HG02610 (cell line): ENCODE results near the gene ANKRD6.
A peak's percentile ranks its signal among the peaks of the same experiment; 100 is the strongest.
"Not testable (repeated sequence)": the region's sequence is repeated elsewhere in the genome, so short reads cannot be mapped to it uniquely, and the experiment has no call there.

Experiments used
- ATAC-seq: cut with Tn5 transposase; IDR thresholded peaks from one replicate; pipeline ENCODE4 v1.9.1; 2021; ENCODE audit warnings: mild to moderate bottlenecking, moderate library complexity; ENCODE audit not compliant: unreplicated experiment

Gene ANKRD6

DNA sequence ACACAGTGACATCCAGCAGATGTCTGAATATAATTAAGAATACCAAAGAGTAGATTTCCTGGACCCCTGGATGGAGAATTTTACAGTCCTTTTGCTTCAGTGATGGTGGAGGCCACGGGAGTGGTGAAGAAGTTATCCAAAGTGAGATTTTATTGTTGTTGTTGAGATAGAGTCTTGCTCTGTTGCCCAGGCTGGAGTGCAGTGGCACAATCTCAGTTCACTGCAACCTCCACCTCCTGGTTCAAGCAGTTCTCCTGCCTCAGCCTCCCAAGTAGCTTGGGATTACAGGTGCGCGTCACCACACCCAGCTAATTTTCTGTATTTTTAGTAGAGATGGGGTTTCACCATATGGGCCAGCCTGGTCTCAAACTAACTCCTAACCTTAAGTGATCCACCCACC lies 208.6 kb downstream of the ANKRD6 start:
- not testable (repeated sequence) for ATAC-seq

DNA sequence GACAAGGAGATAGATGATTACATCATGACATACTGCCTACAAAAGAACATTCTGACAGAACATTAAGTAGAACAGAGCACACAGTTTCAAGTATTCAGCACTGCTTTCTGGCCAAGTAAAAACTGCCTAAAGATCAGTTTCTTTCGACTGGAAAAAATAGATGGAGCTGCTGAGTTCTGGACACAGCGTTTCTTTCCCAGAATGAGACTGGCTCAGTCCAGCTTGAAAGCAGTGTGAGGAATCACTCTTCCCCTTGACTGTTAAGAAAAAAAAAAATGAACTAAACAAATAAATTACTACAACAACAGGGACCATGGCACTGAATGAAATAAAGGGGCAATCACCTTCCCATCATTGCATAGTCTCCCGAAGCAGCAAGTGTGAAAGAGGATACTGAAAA lies 210.0 kb downstream of the ANKRD6 start:
- no peak for ATAC-seq

DNA sequence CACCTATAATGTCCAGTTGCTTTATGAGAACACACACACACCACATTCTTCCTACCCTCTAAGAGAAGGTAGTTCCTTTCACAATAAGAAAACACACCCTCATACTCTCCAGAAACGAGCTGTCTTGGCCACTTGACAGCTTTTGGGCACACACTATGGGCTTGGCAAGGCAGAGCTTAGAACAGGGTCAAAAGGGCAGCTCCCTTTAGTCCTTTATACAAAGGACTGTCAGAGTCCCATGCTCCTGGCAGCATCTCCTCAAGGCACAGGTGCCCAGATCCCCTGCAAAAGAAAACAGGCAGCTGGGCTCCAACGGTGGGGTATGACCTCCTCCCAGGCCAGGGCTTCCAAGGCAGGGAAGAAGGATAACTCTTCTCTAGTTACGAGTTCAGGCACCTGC lies 210.5 kb downstream of the ANKRD6 start:
- ATAC-seq = no peak

DNA sequence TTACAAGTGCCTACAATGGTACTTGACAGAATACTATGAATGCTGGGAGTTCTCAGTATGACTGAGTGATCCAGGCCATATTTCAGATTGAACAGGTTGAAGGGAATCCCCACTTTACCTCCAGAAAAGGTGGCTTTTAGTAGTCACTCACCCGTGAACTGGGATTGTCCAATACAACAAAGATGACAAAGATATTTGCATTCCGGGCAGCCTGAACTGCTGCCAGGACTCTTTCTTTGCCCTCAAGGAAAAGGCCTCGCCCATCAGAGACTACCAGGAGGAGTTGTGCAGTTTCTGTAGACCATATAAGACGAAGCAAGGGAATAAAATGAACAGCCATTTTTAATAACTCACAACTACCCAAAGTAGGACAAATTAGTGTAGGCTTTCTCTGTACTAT lies 211.9 kb downstream of the ANKRD6 start:
- ATAC-seq = peak; percentile 45

DNA sequence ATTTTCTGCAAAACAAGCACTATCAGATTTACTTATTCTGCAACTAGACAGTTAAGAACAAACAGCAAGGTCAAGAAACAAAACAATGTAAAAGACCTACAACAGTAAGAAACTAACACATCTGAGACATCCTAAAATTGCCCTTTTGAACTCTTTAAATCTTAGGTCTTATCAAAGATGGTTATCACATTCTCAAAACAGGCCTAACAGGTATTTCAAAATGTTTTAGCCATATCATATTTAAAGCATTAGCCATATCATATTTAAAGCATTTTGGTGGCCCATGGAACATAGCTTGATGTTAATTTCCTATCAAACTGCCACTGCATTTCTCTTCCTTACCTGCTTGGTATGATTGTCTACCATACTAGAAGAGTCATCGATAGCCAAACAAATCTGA lies 216.7 kb downstream of the ANKRD6 start:
- no peak for ATAC-seq

DNA sequence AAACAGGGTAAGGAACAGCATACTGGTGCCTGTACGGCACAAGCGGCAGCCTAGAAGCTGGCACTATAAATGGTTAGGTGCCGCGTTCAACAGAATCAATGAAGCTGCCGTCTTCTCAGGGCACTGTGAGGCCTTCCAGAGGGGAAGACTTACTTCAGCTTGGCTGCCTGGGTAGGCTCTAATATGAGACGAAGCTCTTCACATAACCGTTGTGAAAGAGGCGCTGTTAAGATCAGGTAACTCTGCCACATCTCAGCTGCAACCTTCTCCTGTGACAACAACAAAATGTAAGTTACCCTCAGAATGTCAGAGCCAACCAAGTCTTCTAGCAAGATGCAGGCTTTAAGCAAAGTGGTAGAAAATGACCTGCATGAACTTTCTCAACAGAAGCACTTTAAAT lies 217.6 kb downstream of the ANKRD6 start:
- no peak for ATAC-seq

DNA sequence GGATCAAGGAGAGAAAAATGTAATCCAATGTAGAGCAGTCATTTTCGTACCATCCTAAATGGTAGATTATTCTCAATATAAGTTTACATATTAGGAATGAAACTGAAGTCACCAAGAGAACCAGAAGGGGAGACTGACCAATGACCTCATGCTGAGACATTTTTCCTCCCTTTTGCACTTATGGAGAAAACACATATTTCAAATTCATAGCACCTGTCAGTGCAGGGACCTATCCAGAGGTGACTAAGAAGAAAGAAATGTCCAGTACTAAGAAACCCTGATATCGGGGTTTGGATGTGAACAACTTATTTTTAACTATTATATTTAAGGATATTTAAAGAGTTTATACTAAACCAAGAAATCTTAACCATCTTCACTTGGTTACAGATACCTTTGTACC lies 222.2 kb downstream of the ANKRD6 start:
- ATAC-seq = no peak

DNA sequence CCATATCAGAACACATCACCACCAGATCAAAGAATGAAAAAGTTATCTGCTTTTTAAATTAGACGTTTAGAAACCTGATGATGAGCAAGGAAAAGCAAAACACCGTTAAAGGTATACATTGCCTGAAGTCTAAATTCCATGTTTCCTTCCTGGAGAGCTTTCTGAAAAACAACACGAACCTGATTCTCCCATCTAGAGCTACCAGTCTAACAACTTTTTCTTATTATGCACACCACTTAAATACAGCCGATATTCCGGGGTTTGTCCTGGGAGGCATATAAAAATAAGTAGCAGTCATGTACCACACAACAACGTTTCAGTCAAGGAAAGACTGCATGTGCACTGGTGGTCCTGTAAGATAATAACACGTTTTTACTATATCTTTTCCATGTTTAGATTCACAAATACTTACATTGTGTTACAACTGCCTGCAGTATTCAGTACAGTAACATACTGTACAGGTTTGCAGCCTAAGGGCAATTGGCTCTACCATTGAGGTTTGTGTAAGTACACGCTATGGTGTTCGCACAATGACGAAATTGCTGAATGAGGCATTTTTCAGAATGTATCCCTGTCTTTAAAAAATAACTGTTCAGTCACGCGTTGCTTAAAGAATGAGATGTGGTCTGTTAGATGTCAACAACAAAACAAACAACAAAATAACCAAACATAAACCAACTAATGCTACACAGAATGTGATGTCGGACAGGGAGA lies 224.7 kb downstream of the ANKRD6 start:
- ATAC-seq = no peak

DNA sequence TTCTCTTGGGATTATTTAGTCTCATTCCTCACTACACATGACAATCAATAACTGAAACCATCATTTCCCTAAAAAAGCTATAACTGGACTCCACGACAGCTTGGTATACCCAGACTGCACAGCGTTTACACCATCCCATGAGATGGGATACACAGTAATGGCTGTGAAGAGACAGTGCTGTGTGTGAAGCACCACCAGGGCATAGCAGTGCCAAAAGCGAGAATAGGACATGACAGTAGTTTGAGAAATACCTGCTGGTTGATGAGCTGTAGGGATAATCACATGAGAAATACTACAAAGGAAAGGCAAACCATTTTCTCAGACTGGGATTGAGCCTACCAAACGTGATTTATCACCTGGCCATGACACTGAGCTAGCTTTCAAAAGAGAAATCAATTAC lies 228.0 kb downstream of the ANKRD6 start:
- no peak for ATAC-seq

DNA sequence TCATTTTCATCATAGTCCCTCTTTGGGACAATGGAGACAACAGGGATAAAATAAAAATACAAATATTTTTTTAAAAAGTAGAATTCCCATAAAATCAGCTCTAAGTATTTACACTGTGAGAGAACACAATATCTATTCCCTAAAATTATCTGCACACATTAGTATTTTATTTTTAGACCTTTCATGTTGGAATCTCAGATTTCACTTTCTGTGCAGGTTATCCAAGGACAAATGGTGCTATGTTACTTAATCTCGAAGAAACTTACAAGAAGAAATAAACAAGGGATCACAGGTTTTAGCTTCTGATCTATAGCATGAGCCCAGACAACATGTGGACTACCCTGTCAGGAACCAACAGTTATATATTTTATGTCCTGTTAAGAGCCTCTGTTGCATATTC lies 228.6 kb downstream of the ANKRD6 start:
- no peak for ATAC-seq

DNA sequence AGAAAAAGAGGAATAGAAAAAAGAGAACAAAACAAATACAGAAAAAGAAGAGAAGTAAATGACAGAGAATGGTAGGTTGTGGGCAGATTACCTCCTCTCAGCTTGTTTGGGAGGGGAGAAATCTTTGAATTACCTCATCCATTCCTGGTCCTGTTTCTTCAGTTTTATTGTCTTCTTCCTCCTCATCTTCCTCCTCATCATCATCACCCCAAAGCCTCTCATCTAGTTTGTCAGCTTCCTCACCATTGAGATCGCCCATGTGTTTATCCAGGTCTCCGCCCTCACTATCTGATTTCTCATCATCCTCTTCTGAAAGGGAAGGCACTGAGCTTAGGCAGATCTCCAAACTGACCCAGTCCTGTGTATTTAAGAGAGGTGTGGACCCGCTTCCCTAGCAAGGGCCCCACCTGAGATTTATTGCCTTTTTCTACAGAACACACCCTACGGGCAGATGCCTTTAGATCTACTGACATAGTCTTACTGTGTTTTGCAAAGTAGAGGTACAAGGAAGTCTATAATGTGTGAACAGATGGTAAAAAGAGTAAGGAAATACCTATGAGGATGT lies 229.8 kb downstream of the ANKRD6 start:
- ATAC-seq = no peak

DNA sequence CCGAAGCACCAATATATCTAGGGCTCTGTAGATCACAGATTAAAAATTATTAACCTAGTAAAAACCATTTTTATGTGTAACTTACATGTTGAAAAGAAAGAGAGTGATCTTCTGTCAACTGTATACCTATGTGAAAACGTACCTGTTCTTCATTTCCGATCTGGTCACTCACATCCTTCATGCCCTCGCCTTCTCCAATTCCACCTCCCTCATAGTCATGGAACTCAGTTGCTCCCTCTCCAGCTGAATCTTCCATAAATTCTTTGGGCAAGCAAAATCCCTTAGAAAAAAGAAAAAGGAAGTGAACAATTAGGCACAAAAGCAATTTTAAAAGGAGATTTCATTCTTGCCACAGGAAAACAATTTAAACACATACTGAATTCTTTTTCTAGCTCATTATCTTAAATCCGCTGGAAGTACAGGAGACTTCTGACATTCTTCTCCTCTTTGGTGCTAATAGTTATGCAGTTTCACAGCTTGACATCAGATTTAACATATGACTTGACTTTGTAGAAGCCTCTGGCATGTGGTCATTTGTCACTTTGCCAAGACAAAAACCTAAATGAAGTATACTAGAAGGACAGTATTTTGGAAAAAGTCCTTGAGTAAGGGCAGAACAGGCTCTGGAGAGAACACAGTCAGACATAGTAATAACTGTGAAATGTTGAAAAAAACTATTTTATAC lies 235.1 kb downstream of the ANKRD6 start:
- no peak for ATAC-seq

DNA sequence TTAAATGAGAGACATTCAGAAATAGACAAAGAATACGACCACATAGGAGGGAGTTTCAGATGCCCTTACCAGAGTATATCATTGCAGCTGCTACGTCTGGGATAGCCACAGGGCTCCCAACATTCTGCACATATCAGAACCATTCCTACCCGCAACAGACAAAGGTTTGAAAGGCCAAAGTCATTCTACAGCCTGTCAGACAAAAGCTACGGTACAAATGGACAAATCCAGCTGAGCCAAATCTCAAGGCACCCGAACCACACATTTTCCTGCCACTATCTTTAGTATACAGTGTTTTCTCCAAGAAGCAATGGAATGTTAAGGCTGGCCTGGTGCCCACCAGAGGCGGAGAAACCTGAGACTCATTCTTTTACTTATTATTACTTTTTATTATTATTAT lies 236.1 kb downstream of the ANKRD6 start:
- no peak for ATAC-seq

DNA sequence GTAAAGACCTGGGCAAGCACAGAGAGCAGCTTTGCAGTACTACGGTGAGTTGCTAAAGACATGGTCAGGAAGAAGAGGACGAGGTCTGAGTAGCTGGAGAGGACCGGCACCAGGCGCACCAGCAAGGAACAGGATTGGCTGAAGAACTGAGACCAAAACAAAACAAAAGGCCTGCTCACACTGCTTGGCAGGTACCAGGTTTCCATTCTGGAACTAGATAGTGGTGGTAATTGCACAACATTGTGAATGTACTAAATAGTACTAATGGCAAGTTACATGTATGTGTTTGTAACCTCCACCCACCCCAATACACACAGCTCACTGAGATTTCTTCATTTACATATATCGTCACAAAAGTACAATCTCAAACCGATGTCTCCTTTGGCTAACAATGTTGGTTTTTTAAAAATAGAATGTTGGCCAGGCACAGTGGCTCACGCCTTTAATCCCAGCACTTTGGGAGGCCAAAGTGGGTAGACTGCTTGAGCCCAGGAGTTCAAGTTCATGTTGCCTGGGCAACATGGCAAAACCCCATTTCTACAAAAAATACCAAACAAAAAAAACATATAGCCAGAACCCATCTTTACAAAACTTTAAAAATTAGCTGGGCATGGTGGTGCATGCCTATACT lies 238.1 kb downstream of the ANKRD6 start:
- no peak for ATAC-seq

DNA sequence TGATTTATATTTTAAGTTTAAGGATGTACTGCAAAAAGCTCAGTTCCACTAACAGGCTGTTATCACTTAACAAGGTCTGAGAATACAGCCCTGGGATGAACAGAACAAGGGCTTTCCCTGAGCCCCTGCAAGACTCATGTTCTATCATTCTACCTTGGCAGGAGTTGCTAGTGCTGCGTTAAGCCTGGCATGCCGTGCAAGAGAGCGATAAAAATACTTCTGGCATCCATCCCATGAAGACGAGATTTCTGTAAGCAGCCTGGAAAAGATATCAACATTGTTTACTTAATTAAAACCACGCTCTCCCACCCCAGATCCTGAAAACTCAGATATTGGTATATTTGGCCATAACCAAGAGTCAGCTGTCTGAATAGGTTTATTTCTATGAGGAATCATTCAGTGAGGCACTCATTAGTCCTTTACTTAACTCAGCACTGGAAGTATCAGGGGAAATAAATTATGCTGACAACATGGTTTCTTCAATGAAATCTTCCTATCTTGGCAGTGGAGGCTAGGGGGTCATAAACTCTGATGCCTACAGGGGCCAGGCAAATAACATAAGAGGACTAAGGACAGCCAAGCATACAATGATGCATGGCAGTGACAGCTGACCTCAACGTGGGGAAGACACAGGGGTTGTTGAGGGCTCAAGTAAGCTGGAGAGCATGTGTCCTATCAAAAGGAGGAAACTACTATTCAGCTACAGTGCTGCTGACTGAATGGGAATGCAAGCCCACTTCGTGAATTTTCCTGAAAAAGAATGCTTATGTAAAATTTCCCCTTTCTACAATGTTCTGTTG lies 243.2 kb downstream of the ANKRD6 start:
- no peak for ATAC-seq

DNA sequence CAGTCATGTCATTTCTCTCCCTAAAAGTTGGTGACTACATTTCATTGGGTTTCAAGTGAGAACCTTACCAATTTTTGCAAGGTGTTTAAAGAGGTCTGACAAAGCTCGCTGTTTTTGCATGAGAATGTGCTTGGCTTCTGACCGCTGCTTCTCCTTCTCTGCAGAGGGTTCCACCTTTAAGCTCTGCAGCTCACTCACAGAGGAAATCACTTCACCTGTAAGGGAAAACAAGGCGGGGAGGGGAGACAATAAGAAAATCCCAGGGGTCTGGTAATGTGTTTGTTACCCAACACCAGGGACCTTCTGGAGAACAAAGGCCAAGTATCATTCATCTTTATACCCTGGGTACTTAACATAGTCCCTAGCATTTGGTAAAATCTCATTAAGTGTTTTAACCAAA lies 245.6 kb downstream of the ANKRD6 start:
- ATAC-seq = no peak

DNA sequence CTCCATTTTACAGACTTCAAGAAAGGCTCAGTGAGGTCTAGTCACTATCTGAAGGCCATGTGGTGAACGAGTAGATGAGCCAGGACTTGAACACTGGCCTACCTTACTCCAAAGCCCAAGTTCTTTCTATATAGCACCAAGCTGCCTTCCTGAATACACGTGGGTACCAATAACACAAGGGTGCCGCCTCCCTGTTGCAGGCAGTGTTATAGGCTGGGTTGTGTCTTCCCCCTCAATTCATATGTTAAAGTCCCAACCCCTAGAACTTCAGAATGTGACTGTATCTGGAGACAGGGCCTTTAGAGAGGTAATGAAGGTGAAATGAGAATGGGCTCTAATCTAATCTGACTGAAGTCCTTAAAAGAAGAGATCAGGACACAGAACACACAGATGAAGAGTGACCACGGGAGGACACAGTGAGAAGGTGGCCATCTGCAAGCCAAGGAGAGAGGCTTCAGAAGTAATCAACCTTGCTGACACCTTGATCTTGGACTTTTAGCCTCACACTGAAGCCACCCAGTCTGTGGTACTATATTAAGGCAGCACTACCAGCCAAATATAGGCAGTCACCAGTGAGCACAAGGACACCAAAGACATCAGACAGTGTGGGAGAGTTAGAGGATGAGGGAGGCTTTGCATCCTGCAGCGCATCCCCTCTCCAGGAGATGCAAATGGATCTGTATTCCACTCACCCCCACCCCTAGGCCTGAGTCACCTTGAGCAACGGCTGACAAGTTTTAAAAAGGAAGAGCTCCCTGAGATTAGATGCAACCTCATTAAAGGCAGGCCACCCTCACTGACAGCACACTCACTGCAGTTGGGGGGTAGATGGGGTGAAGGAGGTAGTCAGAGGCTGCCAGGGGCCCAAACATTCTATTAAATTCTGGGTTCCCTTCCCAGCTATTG lies 246.5 kb downstream of the ANKRD6 start:
- ATAC-seq = no peak

DNA sequence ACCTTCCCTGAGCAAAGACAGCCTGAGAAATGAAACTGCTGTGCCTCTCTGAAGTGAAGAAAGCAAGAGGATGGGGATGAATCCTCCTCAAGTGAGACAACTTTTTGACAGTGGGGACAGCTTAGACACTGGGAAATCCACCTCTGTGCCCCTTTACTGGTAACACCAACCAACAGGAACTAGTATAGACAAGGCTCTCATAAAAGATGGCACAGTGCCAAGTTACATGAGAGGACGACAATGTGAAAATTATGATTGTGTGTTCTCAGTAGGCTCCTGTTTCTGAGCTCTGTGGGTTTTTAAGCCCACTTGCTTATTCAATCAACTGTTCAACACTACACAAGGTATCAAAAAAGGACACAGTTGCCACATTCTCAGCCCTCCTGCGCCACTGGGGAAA lies 247.2 kb downstream of the ANKRD6 start:
- ATAC-seq = no peak

DNA sequence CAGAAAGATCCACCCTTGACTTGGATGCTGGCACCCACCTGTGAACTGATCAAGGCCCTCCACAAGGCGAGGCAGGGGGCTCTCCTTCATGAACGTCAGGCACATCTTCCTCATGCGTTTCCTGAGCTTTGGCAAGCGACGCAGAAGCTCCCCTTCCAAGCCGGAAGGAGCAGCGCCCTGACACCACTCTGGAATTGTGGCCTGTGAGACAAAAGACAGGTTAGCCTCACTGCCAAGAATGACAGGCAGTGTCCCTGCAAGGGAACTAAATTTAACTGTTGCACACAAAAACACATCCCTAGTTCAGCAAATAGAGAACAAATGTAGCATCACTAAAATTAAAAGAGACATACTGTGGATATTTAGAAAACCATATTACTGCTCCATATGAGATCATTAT lies 247.6 kb downstream of the ANKRD6 start:
- no peak for ATAC-seq

DNA sequence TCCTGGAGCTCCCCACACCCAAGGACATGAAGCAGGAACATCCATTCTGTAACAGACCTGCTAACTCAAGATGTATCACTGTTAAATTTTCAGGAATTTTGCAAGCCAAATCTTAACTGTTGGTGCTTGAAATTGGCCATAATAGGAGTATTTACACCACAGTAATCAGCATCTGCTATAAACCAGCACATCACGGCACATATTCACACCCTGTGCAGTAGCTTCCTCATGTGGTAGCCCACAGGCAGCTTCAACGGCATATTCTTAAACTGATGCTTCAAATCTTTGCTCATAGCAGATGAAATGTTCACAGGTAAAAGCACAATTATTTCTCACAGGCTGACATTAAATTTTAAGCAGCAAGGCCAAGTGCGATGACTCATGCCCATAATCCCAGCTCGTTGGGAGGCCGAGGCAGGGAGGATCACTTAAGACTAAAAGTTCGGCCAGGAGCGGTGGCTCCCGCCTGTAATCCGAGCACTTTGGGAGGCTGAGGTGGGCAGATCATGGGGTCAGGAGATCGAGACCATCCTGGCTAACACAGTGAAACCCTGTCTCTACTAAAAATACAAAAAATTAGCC lies 249.1 kb downstream of the ANKRD6 start:
- ATAC-seq = no peak
